ENCODE data around the gene CACNA1G.

CACNA1G gene

DNA sequence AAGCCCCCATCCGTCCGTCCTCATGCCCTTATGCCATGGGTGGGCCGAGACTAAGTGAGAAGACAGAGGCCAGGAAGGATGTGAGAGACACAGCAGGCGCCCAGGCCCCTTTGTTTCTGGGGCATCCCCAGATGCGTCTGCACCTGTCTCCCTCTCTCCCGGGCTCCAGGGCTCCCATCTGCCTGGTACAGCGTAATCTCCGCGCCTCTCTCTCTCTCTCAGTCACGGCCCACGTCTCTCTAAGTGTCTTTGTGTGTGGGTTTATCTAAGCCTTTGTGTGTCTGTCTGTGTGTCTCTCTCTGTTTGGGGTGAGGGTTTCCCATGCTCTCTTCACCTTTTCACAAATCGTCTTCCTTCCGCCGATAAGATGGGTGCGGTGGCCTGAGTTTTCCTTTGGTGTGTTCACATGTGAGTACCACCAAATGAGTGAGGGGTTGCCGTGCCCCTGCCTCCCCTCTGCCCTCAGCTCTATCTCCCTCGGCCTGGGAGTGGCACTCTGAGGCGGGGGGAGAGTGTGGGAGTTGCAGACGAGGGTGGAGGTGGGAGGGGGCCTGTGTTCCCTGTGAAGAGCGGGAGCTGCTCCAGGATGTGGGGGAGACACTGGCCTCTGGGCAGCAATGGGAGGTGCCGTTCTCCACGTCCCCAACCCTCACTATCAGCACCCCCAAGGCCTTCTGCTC, 48.3 kb downstream of the CACNA1G start:
- H3K27ac ChIP-seq (ENCODE audit: low read length) = no peak overlapping the region
- H3K27me3 ChIP-seq (ENCODE audit: low read depth, low read length) = no peaks in the 10 kb centered on the region
- no peak overlapping the region for H3K4me3 ChIP-seq (ENCODE audit: low read depth in 1 of 2, low read length in 2 of 2)
- no peaks in the 10 kb centered on the region for H3K9me3 ChIP-seq (ENCODE audit: control insufficient read depth in 1 of 2, low read length in 2 of 2)
- H3K4me1 ChIP-seq (ENCODE audit: control insufficient read depth in 1 of 2, insufficient read depth in 2 of 2, low read length in 2 of 2) = peaks cover 4 to 12% of the 10 kb centered on the region in 2 donors
- no peaks in the 10 kb centered on the region for H3K36me3 ChIP-seq (ENCODE audit: control insufficient read depth in 1 of 2, insufficient read depth in 2 of 2, low read length in 2 of 2)

DNA sequence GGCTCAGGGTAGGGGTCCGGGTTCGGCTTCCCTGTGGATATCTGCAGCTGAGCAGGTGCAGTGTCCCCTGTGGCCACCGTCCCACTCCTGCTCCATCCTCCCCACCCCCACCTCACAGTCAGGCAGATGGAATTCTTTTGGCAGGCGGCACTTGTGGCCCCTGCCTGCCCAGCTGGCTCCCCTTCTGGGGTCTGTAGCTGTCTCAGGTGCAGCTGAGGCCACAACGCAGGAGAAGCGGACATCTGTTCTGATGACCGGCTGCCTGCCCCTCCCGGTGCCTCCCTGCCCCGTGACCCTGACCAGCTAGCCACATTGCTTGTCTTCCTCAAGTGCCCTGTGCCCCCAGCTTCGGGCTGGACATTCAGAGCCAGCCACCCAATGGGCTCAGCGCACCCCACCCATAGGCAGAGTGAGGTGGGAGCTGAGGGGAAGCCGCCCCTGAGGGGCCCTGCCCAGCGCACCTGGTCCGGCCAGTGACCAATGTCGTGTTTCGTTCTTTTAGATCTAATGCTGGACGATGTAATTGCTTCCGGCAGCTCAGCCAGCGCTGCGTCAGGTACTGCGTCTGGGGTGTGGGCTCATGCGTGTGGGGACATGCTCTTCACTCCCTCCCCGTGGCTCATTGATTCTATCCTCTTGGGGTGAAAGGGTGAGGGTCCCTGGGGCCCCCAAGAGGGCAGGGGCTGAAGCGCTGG, 49.0 kb downstream of the CACNA1G start:
- Histone ChIP-seq H3K27me3 (ENCODE audit: low read depth, low read length) (no peaks in the 10 kb centered on the region), H3K4me3 (ENCODE audit: low read depth in 1 of 2, low read length in 2 of 2) (no peak overlapping the region), H3K36me3 (ENCODE audit: control insufficient read depth in 1 of 2, insufficient read depth in 2 of 2, low read length in 2 of 2) (no peaks in the 10 kb centered on the region), H3K27ac (ENCODE audit: low read length) (no peak overlapping the region), H3K9me3 (ENCODE audit: control insufficient read depth in 1 of 2, low read length in 2 of 2) (no peaks in the 10 kb centered on the region), H3K4me1 (ENCODE audit: control insufficient read depth in 1 of 2, insufficient read depth in 2 of 2, low read length in 2 of 2) (peaks cover 4 to 6% of the 10 kb centered on the region in 2 donors)

DNA sequence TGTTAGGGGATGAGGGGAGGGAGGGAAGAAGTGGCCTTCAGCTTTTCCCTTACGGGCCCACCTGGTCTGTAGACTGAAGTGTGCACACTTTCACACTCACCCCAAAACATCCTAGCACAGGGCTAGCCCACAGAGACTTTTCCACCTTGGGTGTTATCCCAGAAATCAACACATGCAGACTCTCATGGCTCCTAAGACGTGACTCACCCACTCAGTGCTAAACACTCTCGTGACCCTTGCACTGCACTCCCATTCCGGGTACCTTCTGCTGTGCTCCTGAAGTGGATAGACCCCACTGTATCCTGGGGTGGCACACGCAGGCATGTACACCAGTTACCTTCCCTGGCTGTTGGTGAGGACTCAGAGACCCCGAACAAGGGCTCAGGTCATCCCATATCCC, 51.1 kb downstream of the CACNA1G start:
- Histone ChIP-seq H3K27ac (ENCODE audit: low read length) (no peak overlapping the region), H3K27me3 (ENCODE audit: low read depth, low read length) (no peaks in the 10 kb centered on the region), H3K36me3 (ENCODE audit: control insufficient read depth in 1 of 2, insufficient read depth in 2 of 2, low read length in 2 of 2) (no peaks in the 10 kb centered on the region), H3K9me3 (ENCODE audit: control insufficient read depth in 1 of 2, low read length in 2 of 2) (no peaks in the 10 kb centered on the region), H3K4me3 (ENCODE audit: low read depth in 1 of 2, low read length in 2 of 2) (no peak overlapping the region), H3K4me1 (ENCODE audit: control insufficient read depth in 1 of 2, insufficient read depth in 2 of 2, low read length in 2 of 2) (no peaks in the 10 kb centered on the region)

DNA sequence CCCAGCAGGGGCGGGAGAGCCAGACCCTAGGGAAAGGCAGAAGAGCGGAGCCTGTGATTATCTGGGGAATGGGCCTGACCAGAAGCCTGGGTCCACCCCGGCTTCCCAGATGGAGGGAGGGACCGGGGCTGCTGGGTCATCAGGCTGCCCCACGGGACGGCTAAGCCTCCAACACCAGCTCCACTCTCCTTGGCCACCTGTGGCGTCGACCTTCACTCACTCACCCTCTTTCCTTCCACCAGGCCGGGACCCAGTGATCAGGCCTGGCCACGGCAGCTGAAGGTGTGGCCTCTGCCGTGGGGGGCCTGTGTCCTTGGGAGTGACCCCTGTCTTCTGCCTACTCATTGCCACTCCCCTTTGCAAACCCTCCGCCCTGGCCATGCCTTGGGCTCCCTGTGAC, 51.8 kb downstream of the CACNA1G start:
- no peak overlapping the region for H3K4me3 ChIP-seq (ENCODE audit: low read depth in 1 of 2, low read length in 2 of 2)
- no peaks in the 10 kb centered on the region for H3K27me3 ChIP-seq (ENCODE audit: low read depth, low read length)
- no peaks in the 10 kb centered on the region for H3K4me1 ChIP-seq (ENCODE audit: control insufficient read depth in 1 of 2, insufficient read depth in 2 of 2, low read length in 2 of 2)
- no peaks in the 10 kb centered on the region for H3K36me3 ChIP-seq (ENCODE audit: control insufficient read depth in 1 of 2, insufficient read depth in 2 of 2, low read length in 2 of 2)
- no peak overlapping the region for H3K27ac ChIP-seq (ENCODE audit: low read length)
- no peaks in the 10 kb centered on the region for H3K9me3 ChIP-seq (ENCODE audit: control insufficient read depth in 1 of 2, low read length in 2 of 2)

DNA sequence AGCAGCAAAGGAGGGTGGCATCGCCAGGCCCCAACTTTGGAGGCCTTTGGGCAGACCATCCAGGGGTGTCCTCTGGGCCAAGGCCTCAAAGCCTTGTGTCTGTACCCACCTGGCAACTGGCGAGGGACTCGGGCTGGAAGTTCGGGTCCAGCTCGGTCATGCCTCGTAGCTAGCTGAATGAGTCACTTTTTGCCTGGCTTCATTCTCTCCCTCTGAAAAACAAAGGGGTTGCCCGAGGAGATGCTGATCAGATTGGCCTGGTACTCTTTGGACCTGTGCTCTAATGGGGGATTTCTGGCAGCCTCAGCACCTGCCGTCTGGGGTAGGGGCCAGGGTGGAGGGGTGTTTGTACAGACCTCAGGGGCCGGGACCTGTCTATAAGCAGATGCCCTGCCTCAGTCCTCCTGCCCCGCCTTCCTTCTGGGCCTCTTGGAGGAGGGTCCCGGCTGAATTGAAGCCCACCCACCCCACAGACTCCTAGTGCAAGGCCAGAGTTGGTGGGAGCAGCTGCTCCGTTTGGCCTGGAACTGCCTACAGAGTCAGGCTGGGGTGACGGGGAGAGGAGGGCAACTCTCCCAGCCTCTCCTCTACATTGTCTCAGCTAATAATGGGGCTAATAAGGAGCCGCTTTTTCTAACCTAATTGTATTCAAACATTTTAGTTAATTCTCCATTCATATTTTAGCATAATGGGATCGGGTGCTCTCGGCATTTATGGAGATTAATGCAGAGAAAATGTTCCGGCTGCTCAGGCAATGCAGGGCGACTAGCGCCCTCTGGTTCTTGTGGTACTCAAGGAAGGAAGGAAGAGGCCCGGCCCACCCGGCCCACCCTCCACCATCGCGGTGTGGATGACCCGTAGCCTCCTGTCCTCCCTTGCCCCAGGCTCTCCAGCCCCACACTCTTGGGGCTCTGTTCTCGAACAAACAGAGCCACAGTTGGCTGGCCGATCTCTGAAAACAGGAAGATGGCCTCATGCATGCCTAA, 52.8 kb downstream of the CACNA1G start:
- no peak overlapping the region for H3K27ac ChIP-seq (ENCODE audit: low read length)
- H3K27me3 ChIP-seq (ENCODE audit: low read depth, low read length) = no peaks in the 10 kb centered on the region
- no peaks in the 10 kb centered on the region for H3K36me3 ChIP-seq (ENCODE audit: control insufficient read depth in 1 of 2, insufficient read depth in 2 of 2, low read length in 2 of 2)
- H3K9me3 ChIP-seq (ENCODE audit: control insufficient read depth in 1 of 2, low read length in 2 of 2) = no peaks in the 10 kb centered on the region
- H3K4me1 ChIP-seq (ENCODE audit: control insufficient read depth in 1 of 2, insufficient read depth in 2 of 2, low read length in 2 of 2) = no peaks in the 10 kb centered on the region
- H3K4me3 ChIP-seq (ENCODE audit: low read depth in 1 of 2, low read length in 2 of 2) = no peak overlapping the region

DNA sequence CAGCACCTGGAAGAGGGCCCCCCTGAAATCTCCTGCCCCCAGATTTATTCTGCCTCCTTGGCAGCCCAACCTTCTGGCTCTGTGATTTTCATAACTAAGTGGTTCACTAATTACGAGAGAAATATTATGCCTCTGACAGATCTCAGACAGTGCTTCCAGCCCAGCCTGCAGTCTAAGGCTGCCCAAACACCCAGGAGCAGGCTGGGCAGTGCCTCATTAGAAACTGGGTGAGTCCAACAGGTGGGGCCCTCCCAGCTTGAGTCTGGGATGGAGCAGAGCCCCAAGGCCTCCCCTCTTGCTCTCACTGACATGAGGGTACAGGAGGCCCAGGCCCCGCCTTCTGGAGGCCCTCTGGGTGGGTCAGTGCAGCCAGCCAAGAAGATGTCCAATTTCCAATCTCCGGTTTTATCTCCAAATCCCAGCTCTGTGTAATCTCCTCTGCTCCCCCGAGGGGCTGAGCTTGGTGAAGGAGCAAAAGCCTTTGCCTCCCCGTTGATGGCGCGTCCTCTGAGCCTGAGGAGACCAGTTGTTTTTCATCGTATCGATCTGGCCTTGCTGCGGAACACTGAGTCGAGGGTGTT, 54.0 kb downstream of the CACNA1G start:
- Histone ChIP-seq H3K27me3 (ENCODE audit: low read depth, low read length) (no peaks in the 10 kb centered on the region), H3K27ac (ENCODE audit: low read length) (no peak overlapping the region), H3K9me3 (ENCODE audit: control insufficient read depth in 1 of 2, low read length in 2 of 2) (no peaks in the 10 kb centered on the region), H3K4me3 (ENCODE audit: low read depth in 1 of 2, low read length in 2 of 2) (no peak overlapping the region), H3K4me1 (ENCODE audit: control insufficient read depth in 1 of 2, insufficient read depth in 2 of 2, low read length in 2 of 2) (no peaks in the 10 kb centered on the region), H3K36me3 (ENCODE audit: control insufficient read depth in 1 of 2, insufficient read depth in 2 of 2, low read length in 2 of 2) (no peaks in the 10 kb centered on the region)

DNA sequence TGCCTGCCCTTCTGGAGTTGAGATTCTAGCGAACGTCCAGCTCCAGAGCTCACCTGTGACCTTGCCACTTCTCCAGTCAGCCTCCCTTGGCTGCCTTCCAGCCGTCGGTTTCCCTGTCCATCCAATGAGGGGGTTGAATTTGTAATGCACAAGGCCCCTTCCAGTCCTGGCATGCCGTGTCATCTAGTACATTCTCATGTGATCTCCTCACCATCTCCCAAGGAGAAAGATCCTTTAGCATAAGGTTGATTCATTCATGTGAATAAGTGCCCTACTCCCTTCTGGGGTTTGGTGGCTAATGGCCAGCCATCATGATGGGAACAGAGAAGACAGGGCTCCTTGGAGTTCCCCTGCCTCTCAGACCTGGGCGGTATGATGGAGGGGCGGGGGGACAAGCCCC, 55.3 kb downstream of the CACNA1G start:
- H3K27me3 ChIP-seq (ENCODE audit: low read depth, low read length) = no peaks in the 10 kb centered on the region
- no peaks in the 10 kb centered on the region for H3K36me3 ChIP-seq (ENCODE audit: control insufficient read depth in 1 of 2, insufficient read depth in 2 of 2, low read length in 2 of 2)
- H3K4me3 ChIP-seq (ENCODE audit: low read depth in 1 of 2, low read length in 2 of 2) = no peak overlapping the region
- H3K9me3 ChIP-seq (ENCODE audit: control insufficient read depth in 1 of 2, low read length in 2 of 2) = no peaks in the 10 kb centered on the region
- H3K4me1 ChIP-seq (ENCODE audit: control insufficient read depth in 1 of 2, insufficient read depth in 2 of 2, low read length in 2 of 2) = no peaks in the 10 kb centered on the region
- no peak overlapping the region for H3K27ac ChIP-seq (ENCODE audit: low read length)

DNA sequence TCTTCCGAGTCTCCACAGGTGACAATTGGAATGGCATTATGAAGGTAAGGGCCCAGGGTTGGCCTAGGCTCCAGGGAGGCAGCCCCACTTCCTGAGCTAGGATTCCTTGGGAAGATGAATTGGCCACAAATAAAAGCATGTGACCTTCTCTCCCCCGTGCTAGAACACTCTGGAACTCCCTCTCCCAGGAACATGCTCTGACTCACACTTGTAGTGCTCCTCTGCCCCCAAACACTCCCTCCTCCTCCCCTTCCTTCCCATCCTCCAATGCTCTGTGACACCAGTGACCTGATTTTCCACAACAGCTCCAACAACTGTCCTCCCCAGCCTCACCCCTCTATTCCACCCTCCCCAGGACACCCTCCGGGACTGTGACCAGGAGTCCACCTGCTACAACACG, 57.8 kb downstream of the CACNA1G start:
- Histone ChIP-seq H3K36me3 (ENCODE audit: control insufficient read depth in 1 of 2, insufficient read depth in 2 of 2, low read length in 2 of 2) (no peaks in the 10 kb centered on the region), H3K9me3 (ENCODE audit: control insufficient read depth in 1 of 2, low read length in 2 of 2) (no peaks in the 10 kb centered on the region), H3K4me1 (ENCODE audit: control insufficient read depth in 1 of 2, insufficient read depth in 2 of 2, low read length in 2 of 2) (no peaks in the 10 kb centered on the region), H3K4me3 (ENCODE audit: low read depth in 1 of 2, low read length in 2 of 2) (no peak overlapping the region), H3K27ac (ENCODE audit: low read length) (no peak overlapping the region), H3K27me3 (ENCODE audit: low read depth, low read length) (no peaks in the 10 kb centered on the region)

DNA sequence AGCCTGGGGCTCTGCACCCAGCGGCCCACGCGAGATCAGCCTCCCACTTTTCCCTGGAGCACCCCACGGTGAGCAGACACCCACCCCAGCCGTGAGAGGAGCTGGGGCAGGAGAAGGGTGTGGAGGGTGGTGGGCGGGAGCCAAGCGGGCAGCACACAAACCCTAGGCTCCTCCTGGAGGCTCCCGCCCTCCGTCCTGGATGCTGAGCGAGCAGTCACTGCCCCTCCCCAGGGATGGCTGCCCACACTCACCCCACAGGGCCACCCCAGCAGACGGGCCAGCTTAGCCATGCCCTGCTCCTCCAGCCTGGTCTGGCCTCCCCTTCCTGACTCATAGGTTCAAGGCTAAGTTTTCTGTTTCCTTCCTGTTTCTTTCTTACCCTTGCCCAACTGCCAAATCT, 58.4 kb downstream of the CACNA1G start:
- no peaks in the 10 kb centered on the region for H3K9me3 ChIP-seq (ENCODE audit: control insufficient read depth in 1 of 2, low read length in 2 of 2)
- no peaks in the 10 kb centered on the region for H3K27me3 ChIP-seq (ENCODE audit: low read depth, low read length)
- H3K4me3 ChIP-seq (ENCODE audit: low read depth in 1 of 2, low read length in 2 of 2) = no peak overlapping the region
- no peaks in the 10 kb centered on the region for H3K36me3 ChIP-seq (ENCODE audit: control insufficient read depth in 1 of 2, insufficient read depth in 2 of 2, low read length in 2 of 2)
- no peaks in the 10 kb centered on the region for H3K4me1 ChIP-seq (ENCODE audit: control insufficient read depth in 1 of 2, insufficient read depth in 2 of 2, low read length in 2 of 2)
- no peak overlapping the region for H3K27ac ChIP-seq (ENCODE audit: low read length)

DNA sequence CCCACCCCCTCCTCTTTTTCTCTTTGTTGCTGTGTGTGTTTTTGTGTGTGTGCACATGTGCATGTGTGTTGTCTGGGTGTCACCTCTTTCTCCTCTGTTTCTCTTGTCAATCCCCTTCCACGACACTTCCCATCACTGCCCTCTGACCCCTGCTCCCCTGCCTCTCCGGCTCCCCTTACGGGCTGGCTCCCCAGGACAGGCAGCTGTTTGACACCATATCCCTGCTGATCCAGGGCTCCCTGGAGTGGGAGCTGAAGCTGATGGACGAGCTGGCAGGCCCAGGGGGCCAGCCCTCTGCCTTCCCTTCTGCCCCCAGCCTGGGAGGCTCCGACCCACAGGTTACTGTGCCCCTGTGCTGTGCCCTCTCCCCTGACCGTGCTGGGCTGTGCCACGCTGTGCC, 59.0 kb downstream of the CACNA1G start:
- Histone ChIP-seq H3K9me3 (ENCODE audit: control insufficient read depth in 1 of 2, low read length in 2 of 2) (no peaks in the 10 kb centered on the region), H3K4me1 (ENCODE audit: control insufficient read depth in 1 of 2, insufficient read depth in 2 of 2, low read length in 2 of 2) (no peaks in the 10 kb centered on the region), H3K4me3 (ENCODE audit: low read depth in 1 of 2, low read length in 2 of 2) (no peak overlapping the region), H3K27ac (ENCODE audit: low read length) (no peak overlapping the region), H3K36me3 (ENCODE audit: control insufficient read depth in 1 of 2, insufficient read depth in 2 of 2, low read length in 2 of 2) (no peaks in the 10 kb centered on the region), H3K27me3 (ENCODE audit: low read depth, low read length) (no peaks in the 10 kb centered on the region)

DNA sequence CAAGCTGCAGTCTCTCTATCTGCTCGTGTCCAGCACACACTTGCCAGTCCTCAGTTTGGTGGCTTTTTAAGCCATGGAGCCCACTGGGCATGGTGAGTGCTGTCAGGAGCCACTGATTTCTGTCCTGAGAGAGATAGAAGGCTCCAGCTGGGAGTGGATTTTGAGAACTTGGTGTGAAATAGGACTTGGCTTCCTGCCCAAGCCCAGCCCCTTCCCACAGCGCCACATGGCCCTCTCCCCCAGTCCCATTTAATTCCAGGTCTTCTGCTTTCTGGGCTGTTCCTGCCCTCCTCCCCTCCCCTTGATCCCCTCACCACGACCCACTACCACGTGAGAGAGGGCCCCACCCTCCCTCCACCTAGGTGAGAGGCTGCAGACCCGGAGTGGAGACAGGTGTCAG, 59.7 kb downstream of the CACNA1G start:
- Histone ChIP-seq H3K27me3 (ENCODE audit: low read depth, low read length) (no peaks in the 10 kb centered on the region), H3K9me3 (ENCODE audit: control insufficient read depth in 1 of 2, low read length in 2 of 2) (no peaks in the 10 kb centered on the region), H3K27ac (ENCODE audit: low read length) (no peak overlapping the region), H3K4me1 (ENCODE audit: control insufficient read depth in 1 of 2, insufficient read depth in 2 of 2, low read length in 2 of 2) (no peaks in the 10 kb centered on the region), H3K4me3 (ENCODE audit: low read depth in 1 of 2, low read length in 2 of 2) (no peak overlapping the region), H3K36me3 (ENCODE audit: control insufficient read depth in 1 of 2, insufficient read depth in 2 of 2, low read length in 2 of 2) (no peaks in the 10 kb centered on the region)
